ENCODE data around the gene CDH1. TPM values are rescaled to one million over a fixed set of nuclear protein-coding genes. Genes with fewer than 3 reads are reported as not detected.

CDH1 gene
- total RNA-seq, 1 donor from 2014 or later, result not detected

DNA sequence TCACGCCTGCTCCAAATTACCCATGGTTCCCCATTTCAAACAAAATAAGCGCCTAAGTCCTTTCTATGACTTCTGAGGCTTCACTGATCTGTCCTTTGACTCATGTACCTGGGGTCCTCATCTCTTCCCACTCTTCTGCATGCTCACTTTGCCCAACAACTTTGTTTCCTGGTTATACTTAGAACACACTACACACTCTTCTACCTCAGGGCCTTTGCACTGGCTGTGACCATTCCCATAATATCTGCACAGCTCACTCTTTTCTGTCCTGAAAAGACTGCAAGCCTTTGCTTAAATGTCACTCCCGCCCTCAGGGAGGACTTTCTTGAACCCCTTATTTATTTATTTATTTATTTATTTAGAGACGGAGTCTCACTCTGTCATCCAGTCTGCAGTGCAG is 14.1 kb downstream of the CDH1 start:
- no peak overlapping the region for H3K4me3 Mint-ChIP-seq (ENCODE audit: unreplicated experiment)
- no peaks in the 10 kb centered on the region for H3K36me3 Mint-ChIP-seq (ENCODE audit: unreplicated experiment)
- H3K9me3 Mint-ChIP-seq (ENCODE audit: unreplicated experiment), result no peaks in the 10 kb centered on the region
- peaks cover 13% of the 10 kb centered on the region for H3K27me3 Mint-ChIP-seq (ENCODE audit: unreplicated experiment)
- no peak for DNase-seq (ENCODE audit: extremely low spot score, unreplicated experiment)
- TF ChIP-seq, protein P1, sequence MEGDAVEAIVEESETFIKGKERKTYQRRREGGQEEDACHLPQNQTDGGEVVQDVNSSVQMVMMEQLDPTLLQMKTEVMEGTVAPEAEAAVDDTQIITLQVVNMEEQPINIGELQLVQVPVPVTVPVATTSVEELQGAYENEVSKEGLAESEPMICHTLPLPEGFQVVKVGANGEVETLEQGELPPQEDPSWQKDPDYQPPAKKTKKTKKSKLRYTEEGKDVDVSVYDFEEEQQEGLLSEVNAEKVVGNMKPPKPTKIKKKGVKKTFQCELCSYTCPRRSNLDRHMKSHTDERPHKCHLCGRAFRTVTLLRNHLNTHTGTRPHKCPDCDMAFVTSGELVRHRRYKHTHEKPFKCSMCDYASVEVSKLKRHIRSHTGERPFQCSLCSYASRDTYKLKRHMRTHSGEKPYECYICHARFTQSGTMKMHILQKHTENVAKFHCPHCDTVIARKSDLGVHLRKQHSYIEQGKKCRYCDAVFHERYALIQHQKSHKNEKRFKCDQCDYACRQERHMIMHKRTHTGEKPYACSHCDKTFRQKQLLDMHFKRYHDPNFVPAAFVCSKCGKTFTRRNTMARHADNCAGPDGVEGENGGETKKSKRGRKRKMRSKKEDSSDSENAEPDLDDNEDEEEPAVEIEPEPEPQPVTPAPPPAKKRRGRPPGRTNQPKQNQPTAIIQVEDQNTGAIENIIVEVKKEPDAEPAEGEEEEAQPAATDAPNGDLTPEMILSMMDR (IDR thresholded peaks at IDR 0.05), result no peak
- H3K27ac Mint-ChIP-seq (ENCODE audit: unreplicated experiment), result no peak overlapping the region
- peaks cover 3% of the 10 kb centered on the region for H3K4me1 Mint-ChIP-seq (ENCODE audit: unreplicated experiment)

DNA sequence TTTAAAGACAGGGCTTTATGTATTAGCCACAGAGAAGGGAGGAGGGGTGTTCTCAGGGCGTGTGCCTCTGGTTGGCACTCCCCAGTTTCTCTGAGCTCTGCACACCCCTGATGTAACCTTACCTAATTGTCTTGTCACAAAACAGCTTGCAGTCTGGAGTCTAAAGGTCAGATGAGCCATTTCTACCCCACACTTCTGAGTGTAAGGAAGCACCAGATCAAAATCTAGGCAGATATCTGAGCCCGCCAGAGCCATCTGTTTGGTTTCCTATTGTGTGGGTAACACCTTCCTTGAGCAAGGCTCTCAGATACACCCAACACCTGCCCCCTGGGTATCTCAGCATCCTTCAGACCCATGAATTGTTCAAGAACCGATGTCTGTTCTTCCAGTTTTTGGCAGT is 15.5 kb downstream of the CDH1 start:
- no peak for DNase-seq (ENCODE audit: extremely low spot score, unreplicated experiment)
- Mint-ChIP-seq H3K4me3 (ENCODE audit: unreplicated experiment) (no peak overlapping the region), H3K27ac (ENCODE audit: unreplicated experiment) (no peak overlapping the region), H3K9me3 (ENCODE audit: unreplicated experiment) (no peaks in the 10 kb centered on the region), H3K27me3 (ENCODE audit: unreplicated experiment) (peaks cover 13% of the 10 kb centered on the region), H3K36me3 (ENCODE audit: unreplicated experiment) (no peaks in the 10 kb centered on the region), H3K4me1 (ENCODE audit: unreplicated experiment) (peaks cover 5% of the 10 kb centered on the region)
- TF ChIP-seq, protein P1 (IDR thresholded peaks at IDR 0.05), result no peak

DNA sequence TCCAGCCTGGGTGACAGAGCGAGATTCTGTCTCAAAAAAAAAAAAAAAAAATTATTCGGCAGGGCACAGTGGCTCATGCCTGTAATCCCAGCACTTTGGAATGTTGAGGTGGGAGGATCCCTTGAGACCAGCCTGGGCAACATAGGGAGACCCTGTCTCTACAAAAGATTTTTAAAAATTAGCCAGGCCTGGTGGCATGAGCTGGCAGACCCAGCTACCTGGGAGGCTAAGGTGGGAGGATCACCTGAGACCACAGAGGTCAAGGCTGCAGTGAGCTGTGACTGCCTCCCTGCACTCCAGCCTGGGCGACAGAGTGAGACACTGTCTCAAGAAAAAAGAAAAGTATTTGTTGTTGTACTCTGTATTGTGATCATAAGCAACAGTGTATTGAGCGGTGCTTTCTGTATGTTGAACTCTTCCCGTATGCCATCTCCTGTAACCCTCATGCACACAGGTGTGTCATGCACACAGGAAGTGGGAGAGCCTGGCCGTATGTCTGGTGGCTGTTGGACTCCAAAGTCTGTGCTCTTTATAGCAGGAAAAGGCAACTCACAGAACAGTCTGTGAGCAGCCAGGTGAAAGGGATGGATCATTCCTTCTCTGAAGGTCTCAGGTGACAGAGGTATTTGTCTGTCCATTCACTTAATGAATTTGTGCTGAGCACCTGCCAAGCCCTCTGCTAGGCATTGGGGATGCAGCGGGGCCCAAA is 17.1 kb downstream of the CDH1 start:
- Mint-ChIP-seq H3K27me3 (ENCODE audit: unreplicated experiment) (peaks cover 10% of the 10 kb centered on the region), H3K36me3 (ENCODE audit: unreplicated experiment) (no peaks in the 10 kb centered on the region), H3K4me3 (ENCODE audit: unreplicated experiment) (no peak overlapping the region), H3K4me1 (ENCODE audit: unreplicated experiment) (peaks cover 5% of the 10 kb centered on the region), H3K27ac (ENCODE audit: unreplicated experiment) (no peak overlapping the region), H3K9me3 (ENCODE audit: unreplicated experiment) (no peaks in the 10 kb centered on the region)
- no peak for DNase-seq (ENCODE audit: extremely low spot score, unreplicated experiment)
- TF ChIP-seq, protein P1 (IDR thresholded peaks at IDR 0.05), result no peak

DNA sequence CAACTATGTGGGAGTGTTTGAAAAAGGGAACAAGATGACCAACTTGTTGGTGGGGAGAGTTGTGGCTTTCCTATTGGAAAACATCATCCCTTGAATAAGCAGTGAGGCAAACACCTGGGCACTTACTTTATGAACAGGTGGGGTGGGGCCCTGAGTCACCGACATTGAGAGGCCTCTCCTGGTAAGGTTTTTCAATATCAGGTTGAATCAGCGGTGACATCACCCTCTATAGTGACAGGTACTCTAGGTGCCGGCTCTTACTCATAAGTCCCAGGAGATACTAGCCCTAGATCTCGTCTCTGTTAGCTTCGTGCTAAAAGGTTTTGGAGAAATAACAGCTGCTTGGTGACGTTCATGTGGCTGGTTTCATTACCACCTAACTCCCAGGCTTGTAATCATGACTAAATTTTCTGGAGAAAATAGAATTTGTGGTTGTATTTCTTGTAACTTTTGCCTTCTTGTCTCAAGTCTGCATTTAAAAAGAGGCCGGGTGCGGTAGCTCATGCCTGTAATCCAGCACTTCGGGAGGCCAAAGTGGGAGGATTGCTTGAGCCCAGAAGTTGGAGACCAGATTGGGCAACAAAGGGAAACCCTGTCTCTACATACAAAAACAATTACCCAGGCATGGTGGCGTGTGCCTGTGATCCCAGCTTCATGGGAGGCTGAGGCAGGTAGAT is 19.3 kb downstream of the CDH1 start:
- no peak overlapping the region for H3K27ac Mint-ChIP-seq (ENCODE audit: unreplicated experiment)
- H3K27me3 Mint-ChIP-seq (ENCODE audit: unreplicated experiment), result no peaks in the 10 kb centered on the region
- no peak for DNase-seq (ENCODE audit: extremely low spot score, unreplicated experiment)
- no peaks in the 10 kb centered on the region for H3K9me3 Mint-ChIP-seq (ENCODE audit: unreplicated experiment)
- H3K4me1 Mint-ChIP-seq (ENCODE audit: unreplicated experiment), result peaks cover 15% of the 10 kb centered on the region
- H3K4me3 Mint-ChIP-seq (ENCODE audit: unreplicated experiment), result no peak overlapping the region
- TF ChIP-seq, protein P1 (IDR thresholded peaks at IDR 0.05), result no peak
- no peaks in the 10 kb centered on the region for H3K36me3 Mint-ChIP-seq (ENCODE audit: unreplicated experiment)

DNA sequence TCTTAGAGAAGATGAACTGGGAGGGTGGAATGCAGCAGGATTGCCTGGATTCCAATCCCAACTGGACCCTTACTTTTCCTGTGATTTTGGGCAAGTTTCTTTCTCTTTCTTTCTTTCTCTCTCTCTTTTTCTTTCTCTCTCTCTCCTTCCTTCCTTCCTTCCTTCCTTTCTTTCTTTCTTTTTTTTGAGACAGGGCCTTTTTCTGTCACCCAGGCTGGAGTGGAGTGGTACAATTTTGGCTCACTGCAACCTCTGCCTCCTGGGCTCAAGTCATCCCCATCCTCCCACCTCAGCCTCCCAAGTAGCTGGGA is 20.5 kb downstream of the CDH1 start:
- TF ChIP-seq, protein P1 (IDR thresholded peaks at IDR 0.05), result no peak
- H3K9me3 Mint-ChIP-seq (ENCODE audit: unreplicated experiment), result no peaks in the 10 kb centered on the region
- H3K36me3 Mint-ChIP-seq (ENCODE audit: unreplicated experiment), result no peaks in the 10 kb centered on the region
- no peak for DNase-seq (ENCODE audit: extremely low spot score, unreplicated experiment)
- no peaks in the 10 kb centered on the region for H3K27me3 Mint-ChIP-seq (ENCODE audit: unreplicated experiment)
- H3K27ac Mint-ChIP-seq (ENCODE audit: unreplicated experiment), result no peak overlapping the region
- no peak overlapping the region for H3K4me3 Mint-ChIP-seq (ENCODE audit: unreplicated experiment)
- peaks cover 15% of the 10 kb centered on the region for H3K4me1 Mint-ChIP-seq (ENCODE audit: unreplicated experiment)

Data from osteocyte (in vitro differentiated cells).